Testis (tissue), 2 donors: ENCODE results near the gene LANCL2.

Source experiments
- CTCF ChIP-seq, 3 experiments: fragments of 450-650 bp in 2 of 3; fragments of 200-600 bp in 1 of 3; sonication (generic) in 1 of 3; IDR thresholded peaks; one replicate each; pipeline ENCODE4 v1.5.1; 2016 to 2019; ENCODE audit warnings: antibody characterized with exemption in 3 of 3, mild to moderate bottlenecking in 2 of 3, moderate library complexity in 1 of 3
- POLR2A ChIP-seq: fragments of 450-650 bp; IDR thresholded peaks from one replicate; pipeline ENCODE4 v1.6.1; 2017; ENCODE audit warnings: antibody characterized with exemption, mild to moderate bottlenecking, moderate library complexity

- TF ChIP-seq CTCF (IDR thresholded peaks at IDR 0.05): no peak
- TF ChIP-seq POLR2A: no peak
Measured at GRCh38 chr7:55350281-55350680, 14.9 kb upstream of the LANCL2 start.
